Measurements from ENCODE around the gene MS4A4A. TPM values are rescaled to one million over a fixed set of nuclear protein-coding genes. Genes with fewer than 3 reads are reported as not detected.
"Not testable (repeated sequence)": the region's sequence is repeated elsewhere in the genome, so short reads cannot be mapped to it uniquely, and the experiment has no call there.

The MS4A4A gene
- total RNA-seq, 4 donors from 2014 or later = 2.8 to 17.0 (median 4.4) TPM

- H3K27ac ChIP-seq = no peak overlapping the region
- no peaks in the 10 kb centered on the region for H3K9me3 ChIP-seq
- TF ChIP-seq POLR2A (IDR thresholded peaks at IDR 0.05) (no peak), CTCF (IDR thresholded peaks at IDR 0.05) (no peak)
- DNase-seq = no peak
- no peaks in the 10 kb centered on the region for H3K4me1 ChIP-seq
- no peaks in the 10 kb centered on the region for H3K27me3 ChIP-seq
- no peaks in the 10 kb centered on the region for H3K36me3 ChIP-seq
- H3K4me3 ChIP-seq = no peak overlapping the region
These were observed 8.1 kb downstream of the MS4A4A start for GRCh38 chr11:60288531-60288930.

- no peaks in the 10 kb centered on the region for H3K4me1 ChIP-seq
- TF ChIP-seq POLR2A (IDR thresholded peaks at IDR 0.05) = no peak
- TF ChIP-seq CTCF (IDR thresholded peaks at IDR 0.05) = no peak
- no peak overlapping the region for H3K4me3 ChIP-seq
- no peaks in the 10 kb centered on the region for H3K9me3 ChIP-seq
- H3K36me3 ChIP-seq = no peaks in the 10 kb centered on the region
- DNase-seq = no peak
- H3K27ac ChIP-seq = no peak overlapping the region
- no peaks in the 10 kb centered on the region for H3K27me3 ChIP-seq
These were observed 11.7 kb downstream of the MS4A4A start for GRCh38 chr11:60292145-60292544.

- no peak for DNase-seq
- Histone ChIP-seq H3K9me3 (no peaks in the 10 kb centered on the region), H3K4me1 (no peaks in the 10 kb centered on the region)
These were observed 20.7 kb downstream of the MS4A4A start for GRCh38 chr11:60301178-60301577.

GRCh38 chr11:60301884-60302283 is 21.4 kb downstream of the MS4A4A start:
- not testable (repeated sequence) for H3K27ac ChIP-seq, H3K4me3 ChIP-seq, H3K27me3 ChIP-seq

More at GRCh38 chr11:60301178-60301577, 20.7 kb downstream of the MS4A4A start:
- Histone ChIP-seq H3K27ac (no peak overlapping the region), H3K27me3 (no peaks in the 10 kb centered on the region), H3K36me3 (no peaks in the 10 kb centered on the region), H3K4me3 (no peak overlapping the region)
- TF ChIP-seq POLR2A (IDR thresholded peaks at IDR 0.05) = no peak
- TF ChIP-seq CTCF (IDR thresholded peaks at IDR 0.05) = no peak

GRCh38 chr11:60303661-60304060 is 23.2 kb downstream of the MS4A4A start:
- no peaks in the 10 kb centered on the region for H3K9me3 ChIP-seq
- DNase-seq = no peak
- no peak overlapping the region for H3K27ac ChIP-seq
- no peak overlapping the region for H3K4me3 ChIP-seq
- no peaks in the 10 kb centered on the region for H3K4me1 ChIP-seq
- no peaks in the 10 kb centered on the region for H3K36me3 ChIP-seq
- TF ChIP-seq POLR2A (IDR thresholded peaks at IDR 0.05) (no peak), CTCF (IDR thresholded peaks at IDR 0.05) (no peak)
- no peaks in the 10 kb centered on the region for H3K27me3 ChIP-seq

More at GRCh38 chr11:60301884-60302283, 21.4 kb downstream of the MS4A4A start:
- H3K9me3 ChIP-seq, DNase-seq, H3K4me1 ChIP-seq, H3K36me3 ChIP-seq: not testable (repeated sequence)

- Histone ChIP-seq H3K27ac (no peak overlapping the region), H3K9me3 (no peaks in the 10 kb centered on the region), H3K36me3 (no peaks in the 10 kb centered on the region), H3K4me1 (no peaks in the 10 kb centered on the region), H3K27me3 (no peaks in the 10 kb centered on the region), H3K4me3 (no peak overlapping the region)
- no peak for TF ChIP-seq CTCF (IDR thresholded peaks at IDR 0.05)
- TF ChIP-seq POLR2A (IDR thresholded peaks at IDR 0.05) = no peak
- no peak for DNase-seq
These were observed 25.6 kb downstream of the MS4A4A start for GRCh38 chr11:60305906-60306619.
